Activated CD8-positive, alpha-beta T cell treated with anti-CD3 and anti-CD28 coated beads for 36 hours (primary cell): ENCODE measurements around the gene MAP3K13. TPM values are rescaled to one million over a fixed set of nuclear protein-coding genes. Genes with fewer than 3 reads are reported as not detected.

ENCODE experiments used
- ATAC-seq: fragments of 200-7000 bp; cut with Tn5 transposase; one replicate; pipeline ENCODE4 v1.10.0; 2021; ENCODE audit warnings: mild to moderate bottlenecking, moderate library complexity
- CTCF ChIA-PET: fragments of 350-600 bp; sonication (Branson Sonifier 250); formaldehyde crosslinking; loops from one replicate; lab custom pipeline; 2021; ENCODE audit warnings: antibody characterized with exemption; lab: Charles Lee
- POLR2A ChIA-PET: fragments of 350-600 bp; sonication (Branson Sonifier 250); formaldehyde crosslinking; loops from one replicate; lab custom pipeline; 2021; ENCODE audit warnings: antibody characterized with exemption; lab: Charles Lee
- DNase-seq: peaks from one replicate; pipeline ENCODE4 v3.0.0-alpha.2; 2020
- H3K27ac Mint-ChIP-seq: one replicate; pipeline ENCODE4 v1.8.0; 2021; ENCODE audit warnings: mild to moderate bottlenecking, mixed read lengths
- H3K27me3 Mint-ChIP-seq: one replicate; pipeline ENCODE4 v1.8.0; 2021; ENCODE audit warnings: mixed read lengths
- H3K36me3 Mint-ChIP-seq: one replicate; pipeline ENCODE4 v1.8.0; 2021; ENCODE audit warnings: low read depth, mixed read lengths
- H3K4me1 Mint-ChIP-seq: one replicate; pipeline ENCODE4 v1.8.0; 2021; ENCODE audit warnings: low read depth, mixed read lengths
- H3K4me3 Mint-ChIP-seq: one replicate; pipeline ENCODE4 v1.8.0; 2021; ENCODE audit warnings: mild to moderate bottlenecking, moderate library complexity, mixed read lengths
- H3K9me3 Mint-ChIP-seq: one replicate; pipeline ENCODE4 v1.8.0; 2021; ENCODE audit warnings: mixed read lengths
- intact Hi-C: fragments of 100-400 bp; cut with micrococcal nuclease; formaldehyde crosslinking; loops from one replicate; pipeline ENCODE4 v1.10.0; 2022
- total RNA-seq, 2 experiments: library from RNA; stranded (reverse); gene quantifications; one replicate each; pipeline ENCODE4 v1.2.3, GENCODE V29; 2021
- TF ChIP-seq, protein P1 (sequence below): fragments of 200-600 bp; IDR thresholded peaks from one replicate; pipeline ENCODE4 v1.8.0; 2022; ENCODE audit warnings: antibody characterized with exemption, mild to moderate bottlenecking

MAP3K13 gene
- total RNA-seq, 2 experiments from 2014 or later = 8.9 to 10.2 TPM

DNA sequence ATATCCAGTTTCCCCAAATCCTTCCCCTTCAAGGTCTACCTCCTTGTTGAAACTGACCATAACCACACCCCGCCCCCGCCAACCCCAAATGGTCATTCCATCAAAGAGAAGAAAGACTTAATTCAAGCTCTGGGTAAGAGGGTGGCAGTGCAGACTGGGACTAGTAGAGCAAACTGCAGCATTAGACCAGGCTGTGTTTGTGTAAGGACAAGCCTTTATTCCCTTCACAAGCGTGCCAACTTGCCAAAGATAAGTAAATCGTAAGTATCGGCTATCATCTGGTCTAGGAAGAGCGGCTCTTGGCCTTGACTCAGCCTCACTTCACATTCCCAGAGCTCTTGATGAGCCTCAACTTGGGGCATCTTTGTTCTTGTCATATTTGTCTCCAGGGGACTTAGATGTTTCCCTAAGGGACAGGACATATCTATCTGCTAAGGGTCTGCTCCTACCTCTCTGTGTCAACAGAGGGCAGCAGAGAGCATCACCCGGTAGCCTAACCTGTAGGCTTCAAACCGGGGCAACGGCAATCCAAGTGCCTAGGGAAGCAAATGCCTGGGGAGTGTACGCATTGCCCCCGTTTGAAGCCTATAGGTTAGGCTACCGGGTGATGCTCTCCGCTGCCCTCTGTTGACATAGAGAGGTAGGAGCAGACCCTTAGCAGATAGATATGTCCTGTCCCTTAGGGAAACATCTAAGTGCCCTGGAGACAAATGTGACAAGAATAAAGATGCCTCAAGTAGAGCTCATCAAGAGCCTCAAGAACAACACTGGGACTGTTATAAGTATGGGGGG, 8.9 kb upstream of the MAP3K13 start:
- DNase-seq (peak; percentile 89), ATAC-seq (peak; percentile 100)
- Mint-ChIP-seq H3K36me3 (no peaks in the 10 kb centered on the region), H3K9me3 (no peaks in the 10 kb centered on the region), H3K4me1 (no peaks in the 10 kb centered on the region), H3K4me3 (no peak overlapping the region), H3K27ac (no peak overlapping the region), H3K27me3 (peaks cover 28% of the 10 kb centered on the region)
- ChIA-PET CTCF (interaction anchor here (0.6 to 1.8 kb wide), 12 partner anchors 10 to 259 kb away, joined by 3 to 6 read pairs (median 4); partner anchors contain the start of gene MAP3K13), POLR2A (no interaction called here)
- TF ChIP-seq, protein P1, sequence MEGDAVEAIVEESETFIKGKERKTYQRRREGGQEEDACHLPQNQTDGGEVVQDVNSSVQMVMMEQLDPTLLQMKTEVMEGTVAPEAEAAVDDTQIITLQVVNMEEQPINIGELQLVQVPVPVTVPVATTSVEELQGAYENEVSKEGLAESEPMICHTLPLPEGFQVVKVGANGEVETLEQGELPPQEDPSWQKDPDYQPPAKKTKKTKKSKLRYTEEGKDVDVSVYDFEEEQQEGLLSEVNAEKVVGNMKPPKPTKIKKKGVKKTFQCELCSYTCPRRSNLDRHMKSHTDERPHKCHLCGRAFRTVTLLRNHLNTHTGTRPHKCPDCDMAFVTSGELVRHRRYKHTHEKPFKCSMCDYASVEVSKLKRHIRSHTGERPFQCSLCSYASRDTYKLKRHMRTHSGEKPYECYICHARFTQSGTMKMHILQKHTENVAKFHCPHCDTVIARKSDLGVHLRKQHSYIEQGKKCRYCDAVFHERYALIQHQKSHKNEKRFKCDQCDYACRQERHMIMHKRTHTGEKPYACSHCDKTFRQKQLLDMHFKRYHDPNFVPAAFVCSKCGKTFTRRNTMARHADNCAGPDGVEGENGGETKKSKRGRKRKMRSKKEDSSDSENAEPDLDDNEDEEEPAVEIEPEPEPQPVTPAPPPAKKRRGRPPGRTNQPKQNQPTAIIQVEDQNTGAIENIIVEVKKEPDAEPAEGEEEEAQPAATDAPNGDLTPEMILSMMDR = peak; percentile 56
- intact Hi-C loops = loop anchor here (10.0 kb wide), 1 partner anchor 221 kb away; no protein-coding TSS in a partner anchor

DNA sequence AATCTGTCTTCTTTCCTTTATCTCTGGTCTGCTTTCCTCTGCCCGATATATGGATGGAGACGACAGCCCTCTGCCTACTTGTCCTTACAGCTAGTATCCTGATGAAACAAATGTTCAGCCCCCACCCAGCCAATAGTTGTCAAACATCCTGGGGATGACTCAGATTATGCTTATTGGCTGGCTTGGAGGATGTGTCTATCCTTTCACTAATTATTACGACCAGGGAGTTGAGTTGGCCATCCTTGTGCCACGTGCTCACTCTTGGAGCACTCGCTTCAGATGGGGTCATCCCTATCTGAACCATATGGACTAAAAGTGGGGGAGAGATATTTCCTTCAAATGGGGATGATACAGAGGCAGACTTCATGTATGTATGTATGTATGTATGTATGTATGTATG, 6.4 kb upstream of the MAP3K13 start:
- ChIA-PET POLR2A (no interaction called here), CTCF (no interaction called here)
- H3K4me3 Mint-ChIP-seq = no peak overlapping the region
- H3K27me3 Mint-ChIP-seq = peaks cover 22% of the 10 kb centered on the region
- ATAC-seq = no peak
- DNase-seq = no peak
- intact Hi-C loops = loop anchor here (10.0 kb wide), 1 partner anchor 218 kb away; no protein-coding TSS in a partner anchor
- no peaks in the 10 kb centered on the region for H3K9me3 Mint-ChIP-seq
- TF ChIP-seq, protein P1 = no peak
- no peaks in the 10 kb centered on the region for H3K4me1 Mint-ChIP-seq
- H3K27ac Mint-ChIP-seq = no peak overlapping the region
- H3K36me3 Mint-ChIP-seq = no peaks in the 10 kb centered on the region

DNA sequence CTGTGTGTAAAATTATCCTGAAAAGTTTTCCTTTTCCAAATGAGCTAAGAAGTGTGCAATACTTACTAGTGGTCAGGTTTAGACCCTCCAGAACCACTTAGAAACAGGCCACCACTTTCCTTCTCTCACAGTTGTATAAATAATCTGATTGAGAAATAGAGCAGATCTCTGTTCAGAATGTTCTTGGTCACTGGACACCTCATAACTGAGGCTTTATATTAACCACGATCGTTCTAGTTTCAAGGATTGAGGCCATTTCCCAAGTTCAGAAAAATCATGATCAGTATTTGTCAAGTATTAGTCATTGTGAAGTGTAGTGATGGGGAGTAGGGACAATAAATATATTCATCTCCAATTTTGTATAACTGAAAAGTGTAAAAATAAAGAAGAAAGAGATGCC, 1.0 kb upstream of the MAP3K13 start:
- Mint-ChIP-seq H3K9me3 (no peaks in the 10 kb centered on the region), H3K27ac (no peak overlapping the region), H3K27me3 (peaks cover 41% of the 10 kb centered on the region), H3K4me1 (peaks cover 11% of the 10 kb centered on the region), H3K36me3 (no peaks in the 10 kb centered on the region), H3K4me3 (no peak overlapping the region)
- ChIA-PET POLR2A (no interaction called here), CTCF (no interaction called here)
- ATAC-seq (no peak), DNase-seq (no peak)
- intact Hi-C loops = no loop called here
- TF ChIP-seq, protein P1 = no peak

DNA sequence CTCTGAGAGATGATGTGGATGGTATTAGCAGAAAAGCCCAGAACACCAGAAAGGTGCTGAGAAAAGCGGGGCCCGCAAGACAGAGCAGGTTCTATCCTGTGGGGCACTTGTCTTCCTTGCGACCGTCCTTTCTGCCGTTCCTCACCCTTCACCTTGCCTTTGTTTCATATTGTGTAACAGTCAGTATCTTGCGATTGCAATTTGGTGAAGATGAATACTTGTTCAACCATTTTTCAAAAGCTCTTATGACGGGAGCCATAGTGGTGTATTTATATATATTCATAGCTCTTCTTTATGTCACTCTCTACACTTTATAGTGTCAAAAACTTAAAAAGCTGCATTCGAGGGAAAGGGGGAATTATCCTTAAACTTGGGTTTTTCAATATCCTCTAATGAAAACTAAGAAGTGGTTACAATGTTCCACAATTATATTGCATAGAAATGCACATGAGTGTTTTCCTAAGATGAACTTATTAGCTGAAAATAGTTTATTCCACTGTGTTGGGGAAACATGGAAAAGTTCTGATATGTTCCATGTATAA, 797 bp downstream of the MAP3K13 start:
- ChIA-PET POLR2A (interaction anchor here (0.6 kb wide), 1 partner anchor 192 kb away, joined by 5 read pairs; no protein-coding TSS in a partner anchor), CTCF (interaction anchor here (1.2 to 1.4 kb wide), 2 partner anchors 9 to 10 kb away, joined by 5 to 6 read pairs; no protein-coding TSS in a partner anchor)
- Mint-ChIP-seq H3K4me3 (peak overlapping the region; percentile 81), H3K27me3 (peaks cover 48% of the 10 kb centered on the region), H3K36me3 (no peaks in the 10 kb centered on the region), H3K4me1 (peaks cover 11% of the 10 kb centered on the region), H3K9me3 (no peaks in the 10 kb centered on the region), H3K27ac (no peak overlapping the region)
- DNase-seq (no peak), ATAC-seq (peak; percentile 33)
- intact Hi-C loops = no loop called here
- TF ChIP-seq, protein P1 = no peak
